ENCODE results near the gene ORAI1.

DNA sequence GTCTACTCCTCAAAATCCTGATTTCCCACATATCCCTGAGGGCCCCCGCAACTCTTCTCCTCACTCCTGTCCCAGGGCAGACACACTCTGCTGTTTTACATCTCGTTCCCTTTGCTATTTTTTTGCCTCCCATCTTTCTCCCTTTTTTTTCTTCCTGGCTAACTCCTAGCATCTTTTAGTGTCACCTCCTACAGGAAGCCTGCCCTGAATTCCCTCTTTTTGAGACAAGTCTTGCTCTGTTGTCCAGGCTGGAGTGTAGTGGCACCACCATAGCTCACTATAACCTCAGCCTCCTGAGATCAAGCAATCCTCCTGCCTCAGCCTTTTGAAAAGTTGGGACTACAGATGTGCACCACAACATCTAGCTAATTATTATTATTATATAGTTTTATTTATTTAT is 29.8 kb downstream of the ORAI1 start:
- TF ChIP-seq, protein P1, sequence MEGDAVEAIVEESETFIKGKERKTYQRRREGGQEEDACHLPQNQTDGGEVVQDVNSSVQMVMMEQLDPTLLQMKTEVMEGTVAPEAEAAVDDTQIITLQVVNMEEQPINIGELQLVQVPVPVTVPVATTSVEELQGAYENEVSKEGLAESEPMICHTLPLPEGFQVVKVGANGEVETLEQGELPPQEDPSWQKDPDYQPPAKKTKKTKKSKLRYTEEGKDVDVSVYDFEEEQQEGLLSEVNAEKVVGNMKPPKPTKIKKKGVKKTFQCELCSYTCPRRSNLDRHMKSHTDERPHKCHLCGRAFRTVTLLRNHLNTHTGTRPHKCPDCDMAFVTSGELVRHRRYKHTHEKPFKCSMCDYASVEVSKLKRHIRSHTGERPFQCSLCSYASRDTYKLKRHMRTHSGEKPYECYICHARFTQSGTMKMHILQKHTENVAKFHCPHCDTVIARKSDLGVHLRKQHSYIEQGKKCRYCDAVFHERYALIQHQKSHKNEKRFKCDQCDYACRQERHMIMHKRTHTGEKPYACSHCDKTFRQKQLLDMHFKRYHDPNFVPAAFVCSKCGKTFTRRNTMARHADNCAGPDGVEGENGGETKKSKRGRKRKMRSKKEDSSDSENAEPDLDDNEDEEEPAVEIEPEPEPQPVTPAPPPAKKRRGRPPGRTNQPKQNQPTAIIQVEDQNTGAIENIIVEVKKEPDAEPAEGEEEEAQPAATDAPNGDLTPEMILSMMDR (IDR thresholded peaks at IDR 0.05; ENCODE audit: low read depth, low read length), result no peak
- TF ChIP-seq POLR2A (IDR thresholded peaks at IDR 0.05; ENCODE audit: extremely low read depth, insufficient read length) (no peak), MYC (IDR thresholded peaks at IDR 0.05; ENCODE audit: low read depth, low read length) (no peak)
- TF ChIP-seq, protein P2, sequence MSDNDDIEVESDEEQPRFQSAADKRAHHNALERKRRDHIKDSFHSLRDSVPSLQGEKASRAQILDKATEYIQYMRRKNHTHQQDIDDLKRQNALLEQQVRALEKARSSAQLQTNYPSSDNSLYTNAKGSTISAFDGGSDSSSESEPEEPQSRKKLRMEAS (IDR thresholded peaks at IDR 0.05; ENCODE audit: low read depth, low read length), result no peak

All from NB4 (cell line).